GM23338 (cell line): ENCODE results near the gene RAB20. TPM values are rescaled to one million over a fixed set of nuclear protein-coding genes. Genes with fewer than 3 reads are reported as not detected.

Experiments
- ATAC-seq: fragments of 200-7000 bp; cut with Tn5 transposase; 3 replicates; pipeline ENCODE4 v1.9.1; 2020
- DNase-seq: peaks from one replicate; pipeline ENCODE4 v3.0.0-alpha.2; 2015; ENCODE audit warnings: low spot score
- H2AFZ ChIP-seq: fragments of 200-600 bp; sonication (generic); 2 replicates; pipeline ENCODE4 v1.8.0; 2016; ENCODE audit warnings: antibody characterized with exemption, mild to moderate bottlenecking, moderate library complexity
- H3F3A ChIP-seq: fragments of 200-600 bp; sonication (generic); replicated peaks from 2 replicates; pipeline ENCODE4 v1.8.0; 2017; ENCODE audit warnings: antibody characterized with exemption, mixed run types, low read depth
- H3K27ac ChIP-seq: fragments of 200-600 bp; sonication (generic); 2 replicates; pipeline ENCODE4 v1.6.1; 2016; ENCODE audit warnings: low read depth
- H3K27me3 ChIP-seq: fragments of 200-600 bp; sonication (generic); 2 replicates; pipeline ENCODE4 v1.8.0; 2016; ENCODE audit warnings: mild to moderate bottlenecking, mixed run types, moderate library complexity; ENCODE audit not compliant: insufficient read depth
- H3K36me3 ChIP-seq: fragments of 200-600 bp; sonication (generic); 2 replicates; pipeline ENCODE4 v1.8.0; 2016; ENCODE audit warnings: mild to moderate bottlenecking; ENCODE audit not compliant: insufficient read depth
- H3K4me1 ChIP-seq: fragments of 200-600 bp; sonication (generic); 2 replicates; pipeline ENCODE4 v1.8.0; 2016; ENCODE audit warnings: mild to moderate bottlenecking, moderate library complexity; ENCODE audit not compliant: insufficient read depth
- H3K4me2 ChIP-seq: fragments of 200-600 bp; sonication (generic); 2 replicates; pipeline ENCODE4 v1.7.1; 2017; ENCODE audit warnings: mixed run types
- H3K4me3 ChIP-seq: fragments of 200-600 bp; sonication (generic); 2 replicates; pipeline ENCODE4 v1.6.1; 2016; ENCODE audit warnings: mixed run types
- H3K79me2 ChIP-seq: fragments of 200-600 bp; sonication (generic); replicated peaks from 2 replicates; pipeline ENCODE4 v1.8.0; 2017; ENCODE audit warnings: mild to moderate bottlenecking; ENCODE audit not compliant: insufficient read depth
- H3K9me2 ChIP-seq: fragments of 200-600 bp; sonication (generic); 2 replicates; pipeline ENCODE4 v1.8.0; 2017; ENCODE audit not compliant: insufficient read depth
- H4K20me1 ChIP-seq: fragments of 200-600 bp; sonication (generic); replicated peaks from 2 replicates; pipeline ENCODE4 v1.8.0; 2017; ENCODE audit warnings: mild to moderate bottlenecking; ENCODE audit not compliant: insufficient read depth
- H3K27ac Mint-ChIP-seq: 2 replicates; pipeline ENCODE4 v1.8.0; 2020; ENCODE audit warnings: inconsistent platforms, mild to moderate bottlenecking, moderate library complexity, mixed read lengths
- H3K27me3 Mint-ChIP-seq: 3 replicates; pipeline ENCODE4 v1.8.0; 2022; ENCODE audit warnings: low read depth, mild to moderate bottlenecking, moderate library complexity, mixed read lengths, inconsistent platforms; ENCODE audit not compliant: insufficient read depth, poor library complexity
- H3K36me3 Mint-ChIP-seq: 3 replicates; pipeline ENCODE4 v1.8.0; 2021; ENCODE audit warnings: low read depth, mild to moderate bottlenecking, inconsistent platforms, moderate library complexity, mixed read lengths
- H3K4me1 Mint-ChIP-seq: 3 replicates; pipeline ENCODE4 v1.8.0; 2020; ENCODE audit warnings: mild to moderate bottlenecking, inconsistent platforms, mixed read lengths
- H3K4me3 Mint-ChIP-seq: 3 replicates; pipeline ENCODE4 v1.8.0; 2021; ENCODE audit warnings: moderate library complexity, mild to moderate bottlenecking, inconsistent platforms, mixed read lengths
- H3K9me3 Mint-ChIP-seq: 3 replicates; pipeline ENCODE4 v1.8.0; 2020; ENCODE audit warnings: moderate library complexity, mild to moderate bottlenecking, inconsistent platforms, mixed read lengths
- EZH2phosphoT487 ChIP-seq: fragments of 200-600 bp; sonication (generic); IDR thresholded peaks from one replicate; pipeline ENCODE4 v1.8.1; 2018; ENCODE audit warnings: antibody characterized with exemption; ENCODE audit not compliant: unreplicated experiment
- JUNB ChIP-seq: IDR thresholded peaks from one replicate; pipeline ENCODE4 v1.6.1; 2016; ENCODE audit warnings: antibody characterized with exemption; ENCODE audit not compliant: unreplicated experiment
- POLR2AphosphoS5 ChIP-seq: IDR thresholded peaks from 2 replicates; pipeline ENCODE4 v1.6.1; 2016; ENCODE audit warnings: antibody characterized with exemption, low read depth
- ZNF462 ChIP-seq: fragments of 250-450 bp; sonication (Bioruptor Pico); IDR thresholded peaks from 2 replicates; pipeline ENCODE4 v1.5.0; 2020; ENCODE audit warnings: mild to moderate bottlenecking, moderate library complexity
- polyA plus RNA-seq: library from polyadenylated mRNA; unstranded; fragments of >200 nt; fragmentation: Nextera tagmentation; extraction: Ambion mirVana; gene quantifications from 2 replicates; pipeline ENCODE4 v1.2.1, GENCODE V29; 2016
- total RNA-seq: library from RNA; depleted of rRNA; stranded (reverse); fragments of >200 nt; shearing (Covaris generic); gene quantifications from 2 replicates; pipeline ENCODE4 v1.2.3, GENCODE V29; 2014
- TF ChIP-seq, protein P1 (sequence below): IDR thresholded peaks from one replicate; pipeline ENCODE4 v1.6.1; 2018; ENCODE audit warnings: antibody characterized with exemption; ENCODE audit not compliant: unreplicated experiment

The RAB20 gene
- total and polyA plus RNA-seq, 2 experiments from 2014 or later: 12.3 to 26.6 TPM

- peaks cover 59% of the 10 kb centered on the region for H3K36me3 Mint-ChIP-seq
Observed at GRCh38 chr13:110501188-110501587, 60.3 kb downstream of the RAB20 start.

More at GRCh38 chr13:110501188-110501587, 60.3 kb downstream of the RAB20 start:
- Histone ChIP-seq H3K36me3 (no peaks in the 10 kb centered on the region), H3K27me3 (no peaks in the 10 kb centered on the region), H2AFZ (no peak overlapping the region), H3K4me1 (no peaks in the 10 kb centered on the region), H3K4me2 (no peak overlapping the region), H4K20me1 (0 out of 2 replicates have a peak, but pooled peaks cover 2% of the 10 kb centered on the region), H3K4me3 (no peak overlapping the region), H3K27ac (no peak overlapping the region), H3K9me2 (no peaks in the 10 kb centered on the region), H3F3A (no peaks in the 10 kb centered on the region), H3K79me2 (no peaks in the 10 kb centered on the region)
- Mint-ChIP-seq H3K4me1 (no peaks in the 10 kb centered on the region), H3K9me3 (peaks cover 6% of the 10 kb centered on the region), H3K27me3 (peaks cover 3% of the 10 kb centered on the region), H3K4me3 (no peak overlapping the region), H3K27ac (no peak overlapping the region)
- ATAC-seq (no peak), DNase-seq (no peak)
- TF ChIP-seq ZNF462 (CRISPR knock-in tag) (no peak), POLR2AphosphoS5 (no peak), EZH2phosphoT487 (no peak), JUNB (no peak)
- TF ChIP-seq, protein P1, sequence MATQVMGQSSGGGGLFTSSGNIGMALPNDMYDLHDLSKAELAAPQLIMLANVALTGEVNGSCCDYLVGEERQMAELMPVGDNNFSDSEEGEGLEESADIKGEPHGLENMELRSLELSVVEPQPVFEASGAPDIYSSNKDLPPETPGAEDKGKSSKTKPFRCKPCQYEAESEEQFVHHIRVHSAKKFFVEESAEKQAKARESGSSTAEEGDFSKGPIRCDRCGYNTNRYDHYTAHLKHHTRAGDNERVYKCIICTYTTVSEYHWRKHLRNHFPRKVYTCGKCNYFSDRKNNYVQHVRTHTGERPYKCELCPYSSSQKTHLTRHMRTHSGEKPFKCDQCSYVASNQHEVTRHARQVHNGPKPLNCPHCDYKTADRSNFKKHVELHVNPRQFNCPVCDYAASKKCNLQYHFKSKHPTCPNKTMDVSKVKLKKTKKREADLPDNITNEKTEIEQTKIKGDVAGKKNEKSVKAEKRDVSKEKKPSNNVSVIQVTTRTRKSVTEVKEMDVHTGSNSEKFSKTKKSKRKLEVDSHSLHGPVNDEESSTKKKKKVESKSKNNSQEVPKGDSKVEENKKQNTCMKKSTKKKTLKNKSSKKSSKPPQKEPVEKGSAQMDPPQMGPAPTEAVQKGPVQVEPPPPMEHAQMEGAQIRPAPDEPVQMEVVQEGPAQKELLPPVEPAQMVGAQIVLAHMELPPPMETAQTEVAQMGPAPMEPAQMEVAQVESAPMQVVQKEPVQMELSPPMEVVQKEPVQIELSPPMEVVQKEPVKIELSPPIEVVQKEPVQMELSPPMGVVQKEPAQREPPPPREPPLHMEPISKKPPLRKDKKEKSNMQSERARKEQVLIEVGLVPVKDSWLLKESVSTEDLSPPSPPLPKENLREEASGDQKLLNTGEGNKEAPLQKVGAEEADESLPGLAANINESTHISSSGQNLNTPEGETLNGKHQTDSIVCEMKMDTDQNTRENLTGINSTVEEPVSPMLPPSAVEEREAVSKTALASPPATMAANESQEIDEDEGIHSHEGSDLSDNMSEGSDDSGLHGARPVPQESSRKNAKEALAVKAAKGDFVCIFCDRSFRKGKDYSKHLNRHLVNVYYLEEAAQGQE: no peak
